OCI-LY1 (cell line): ENCODE measurements around the gene EPDR1.

Source experiments
- EZH2 ChIP-seq: fragments of 200-600 bp; sonication (generic), shearing (Covaris generic); IDR thresholded peaks from 2 replicates; pipeline ENCODE4 v1.8.0; 2017; ENCODE audit warnings: borderline replicate concordance, mixed run types, mild to moderate bottlenecking, antibody characterized with exemption, low read length, moderate library complexity, mixed read lengths
- TF ChIP-seq, protein P1 (sequence below): fragments of 200-600 bp; sonication (generic), shearing (Covaris generic); IDR thresholded peaks from 2 replicates; pipeline ENCODE4 v1.5.1; 2017; ENCODE audit warnings: mild to moderate bottlenecking, antibody characterized with exemption, low read length, moderate library complexity, mixed read lengths

DNA sequence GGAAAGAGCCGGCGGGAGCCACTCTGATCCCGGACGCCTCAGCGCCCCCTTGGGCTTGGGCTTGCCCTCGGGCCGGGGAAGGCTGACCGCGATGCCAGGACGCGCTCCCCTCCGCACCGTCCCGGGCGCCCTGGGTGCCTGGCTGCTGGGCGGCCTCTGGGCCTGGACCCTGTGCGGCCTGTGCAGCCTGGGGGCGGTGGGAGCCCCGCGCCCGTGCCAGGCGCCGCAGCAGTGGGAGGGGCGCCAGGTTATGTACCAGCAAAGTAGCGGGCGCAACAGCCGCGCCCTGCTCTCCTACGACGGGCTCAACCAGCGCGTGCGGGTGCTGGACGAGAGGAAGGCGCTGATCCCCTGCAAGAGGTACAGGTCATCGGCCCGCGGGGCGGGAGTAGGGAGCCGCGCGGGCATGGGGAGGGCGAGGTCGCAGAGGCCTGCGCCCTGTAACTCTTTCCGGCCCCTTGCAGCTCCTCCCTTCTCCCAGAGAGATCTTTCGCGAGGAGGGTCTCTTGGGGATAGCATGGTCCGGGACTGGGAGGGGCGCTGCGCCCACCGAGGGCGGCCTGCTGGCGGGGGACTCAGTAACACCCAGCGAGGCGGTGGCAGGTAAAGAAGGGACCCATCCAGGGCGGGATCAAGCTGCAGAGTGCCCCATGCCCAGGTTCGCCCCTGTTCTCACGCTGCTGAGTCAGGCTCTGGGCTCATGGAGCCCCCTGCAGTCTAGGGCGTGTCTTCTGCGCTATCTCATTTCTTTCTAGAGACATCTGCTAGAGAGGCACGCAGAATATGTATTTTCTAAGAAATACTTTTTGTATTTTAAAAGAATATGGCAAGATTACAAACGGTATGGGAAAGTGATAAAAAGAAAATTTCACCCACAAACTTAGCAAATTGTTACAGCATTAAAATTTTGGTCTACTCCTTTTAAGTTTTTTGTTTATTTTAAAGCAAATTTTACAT is 687 bp downstream of the EPDR1 start:
- TF ChIP-seq, protein P1, sequence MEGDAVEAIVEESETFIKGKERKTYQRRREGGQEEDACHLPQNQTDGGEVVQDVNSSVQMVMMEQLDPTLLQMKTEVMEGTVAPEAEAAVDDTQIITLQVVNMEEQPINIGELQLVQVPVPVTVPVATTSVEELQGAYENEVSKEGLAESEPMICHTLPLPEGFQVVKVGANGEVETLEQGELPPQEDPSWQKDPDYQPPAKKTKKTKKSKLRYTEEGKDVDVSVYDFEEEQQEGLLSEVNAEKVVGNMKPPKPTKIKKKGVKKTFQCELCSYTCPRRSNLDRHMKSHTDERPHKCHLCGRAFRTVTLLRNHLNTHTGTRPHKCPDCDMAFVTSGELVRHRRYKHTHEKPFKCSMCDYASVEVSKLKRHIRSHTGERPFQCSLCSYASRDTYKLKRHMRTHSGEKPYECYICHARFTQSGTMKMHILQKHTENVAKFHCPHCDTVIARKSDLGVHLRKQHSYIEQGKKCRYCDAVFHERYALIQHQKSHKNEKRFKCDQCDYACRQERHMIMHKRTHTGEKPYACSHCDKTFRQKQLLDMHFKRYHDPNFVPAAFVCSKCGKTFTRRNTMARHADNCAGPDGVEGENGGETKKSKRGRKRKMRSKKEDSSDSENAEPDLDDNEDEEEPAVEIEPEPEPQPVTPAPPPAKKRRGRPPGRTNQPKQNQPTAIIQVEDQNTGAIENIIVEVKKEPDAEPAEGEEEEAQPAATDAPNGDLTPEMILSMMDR = no peak
- TF ChIP-seq EZH2 = no peak
